ENCODE results near the gene RBKS.
A peak's percentile ranks its signal among the peaks of the same experiment; 100 is the strongest.
"Not testable (repeated sequence)": the region's sequence is repeated elsewhere in the genome, so short reads cannot be mapped to it uniquely, and the experiment has no call there.

Gene RBKS

DNA sequence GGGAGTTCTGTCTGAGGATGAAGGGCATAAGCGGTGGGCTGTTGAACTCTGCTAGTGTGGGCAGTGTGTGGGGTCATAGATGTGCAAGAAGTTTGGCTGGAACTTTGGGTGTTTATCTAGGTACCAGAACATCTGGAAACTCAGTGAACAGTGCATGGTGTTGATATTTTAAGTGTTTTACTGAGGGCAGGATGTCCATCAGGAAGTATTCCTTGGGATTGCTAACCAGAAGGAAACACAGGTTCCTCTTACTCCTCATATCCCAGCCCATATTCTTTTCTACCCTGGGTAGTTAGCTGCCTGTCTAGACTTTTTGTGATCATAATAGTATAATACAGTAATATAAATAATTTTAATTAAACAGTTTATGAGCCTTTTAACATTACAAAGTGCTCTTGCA, 15.9 kb upstream of the RBKS start:
- DNase-seq (ENCODE audit: low read depth in 2 of 2) = no peak

DNA sequence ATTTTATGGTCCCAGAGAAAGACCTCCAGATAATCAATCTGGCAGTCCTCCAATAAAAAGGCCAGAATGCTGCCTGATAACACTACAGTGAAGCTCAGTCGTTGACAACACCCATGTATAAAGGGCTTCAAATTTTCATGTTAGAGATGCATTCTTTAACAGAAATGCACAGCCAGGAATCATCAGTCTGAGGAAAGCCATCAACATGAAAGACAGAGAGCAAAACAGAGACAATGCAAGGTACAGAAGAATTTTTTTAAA, 14.1 kb upstream of the RBKS start:
- DNase-seq (ENCODE audit: low read depth in 2 of 2) = no peak

DNA sequence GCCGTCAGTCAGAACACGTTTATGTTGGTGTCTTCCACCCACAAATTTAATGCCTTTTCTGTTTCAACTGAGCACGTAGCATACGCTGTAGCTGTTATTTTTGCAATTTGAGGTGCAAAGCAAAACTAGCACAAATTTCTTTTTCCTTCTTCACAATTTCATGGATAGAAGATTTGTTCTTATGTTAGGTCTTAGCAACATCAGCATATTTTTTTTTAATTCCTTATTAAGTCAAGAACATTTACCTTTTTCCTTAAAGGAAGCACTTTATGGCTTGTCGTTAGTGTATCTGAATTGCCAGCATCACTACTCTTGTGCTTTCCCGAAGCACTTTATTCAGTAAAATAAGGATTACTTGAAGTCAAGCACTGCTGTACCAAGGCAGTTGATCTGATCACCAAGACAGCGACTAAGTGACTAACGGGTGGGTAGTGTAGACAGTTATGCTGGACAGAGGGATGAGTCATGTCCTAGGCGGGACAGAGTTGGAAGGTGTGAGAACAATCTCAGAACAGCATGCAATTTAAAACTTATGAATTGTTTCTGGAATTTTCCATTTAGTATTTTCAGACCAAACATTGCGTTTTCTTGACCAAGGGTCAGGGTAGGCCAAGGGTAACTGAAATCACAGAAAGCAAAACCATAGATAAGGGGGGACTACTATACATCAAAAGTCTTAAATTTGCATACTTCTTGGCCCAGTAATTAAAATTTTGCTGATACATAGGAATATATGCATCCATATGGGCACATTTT, 13.6 kb upstream of the RBKS start:
- DNase-seq (ENCODE audit: low read depth in 2 of 2) = no peak

DNA sequence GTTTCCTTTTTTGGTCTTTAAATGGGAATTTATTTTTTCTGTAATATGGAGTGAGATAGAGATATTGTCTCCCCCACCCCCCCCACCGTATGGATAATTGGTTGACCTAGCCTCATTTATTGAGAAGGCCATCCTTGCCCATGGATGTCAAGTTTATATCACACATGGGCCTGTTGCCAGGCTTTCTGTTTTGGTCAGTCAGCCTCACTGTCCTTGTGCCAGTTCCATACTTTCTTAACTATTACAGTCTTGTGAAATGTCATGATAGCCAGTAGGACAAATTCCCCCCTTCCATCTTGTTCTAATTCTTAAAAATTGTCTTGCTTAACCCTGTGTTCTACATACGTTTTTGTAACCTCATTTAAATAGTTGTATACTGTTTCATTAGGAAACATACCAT, 12.8 kb upstream of the RBKS start:
- no peak for DNase-seq (ENCODE audit: low read depth in 2 of 2)

DNA sequence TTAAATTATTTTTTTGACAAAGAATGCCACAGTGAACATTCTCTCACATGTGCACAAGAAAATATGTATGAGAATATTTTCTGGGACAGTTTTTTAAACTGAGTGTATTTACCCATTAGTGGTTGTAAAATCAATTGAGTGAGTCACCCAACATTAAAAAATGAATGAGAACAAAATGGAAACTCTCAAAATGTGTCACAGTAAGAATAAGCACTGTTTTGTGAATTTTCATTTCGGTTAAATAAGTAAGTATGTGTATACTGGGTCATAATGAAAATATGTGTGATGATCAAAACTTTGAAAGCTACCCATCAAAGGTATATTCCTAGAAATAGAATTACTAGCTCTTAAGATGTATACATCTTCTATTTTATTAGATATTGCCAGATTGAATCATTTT, 11.9 kb upstream of the RBKS start:
- DNase-seq (ENCODE audit: low read depth in 2 of 2) = no peak

DNA sequence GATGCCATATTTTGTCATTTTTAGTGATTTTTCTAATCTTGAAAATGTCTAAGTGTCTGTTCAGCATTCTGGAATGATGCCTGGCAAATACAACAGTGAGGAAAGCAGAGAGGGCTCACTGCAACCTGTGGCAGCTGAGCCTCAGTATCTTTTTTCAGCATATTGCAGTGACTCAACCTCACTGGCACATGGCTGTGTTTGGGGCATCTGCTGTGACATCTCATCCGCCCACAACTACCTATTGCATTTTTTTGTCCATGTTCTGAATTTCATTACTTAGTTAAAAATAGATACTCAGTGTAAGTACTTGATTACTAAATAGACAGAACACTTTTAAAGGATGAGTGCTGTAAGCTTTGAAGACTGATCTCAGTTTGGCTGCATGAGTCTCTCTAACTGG, 11.0 kb upstream of the RBKS start:
- no peak for DNase-seq (ENCODE audit: low read depth in 2 of 2)

DNA sequence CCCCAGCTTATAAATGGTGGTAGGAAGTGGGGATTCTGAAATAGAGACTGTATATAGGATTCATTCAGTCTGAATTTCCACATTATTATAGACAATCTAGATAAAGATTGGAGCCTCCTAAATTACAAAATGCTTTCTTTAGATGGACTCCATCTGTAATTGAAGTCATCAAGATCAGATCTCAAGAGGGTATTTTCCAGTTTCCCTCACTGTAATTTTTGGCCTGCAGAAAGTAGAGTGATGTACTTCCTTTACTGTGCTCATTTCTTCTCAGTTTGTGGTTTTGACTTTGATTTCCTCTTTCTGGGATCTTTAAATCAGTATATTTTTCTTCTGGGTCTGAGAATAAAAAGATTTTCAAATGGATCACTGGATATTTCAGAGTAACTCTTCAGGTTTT, 7.5 kb upstream of the RBKS start:
- no peak for DNase-seq (ENCODE audit: low read depth in 2 of 2)

DNA sequence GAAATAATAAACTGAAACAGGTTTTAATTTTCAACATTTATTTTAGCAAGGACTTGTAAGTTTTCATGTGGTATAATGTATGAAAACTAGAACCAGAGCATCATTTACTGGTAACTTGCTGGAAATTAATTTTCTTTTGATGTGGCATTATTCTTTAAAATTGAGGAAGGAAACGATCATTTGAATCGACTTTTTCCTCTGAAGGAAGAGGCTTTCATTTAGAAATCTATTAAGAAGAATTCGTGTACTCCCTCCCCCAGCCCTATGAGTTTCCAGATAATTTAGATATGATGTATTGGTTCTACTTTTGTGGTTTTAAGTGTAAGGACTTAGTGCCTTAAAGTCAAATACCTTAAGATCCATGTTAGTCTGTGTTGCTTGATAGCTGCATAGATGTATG, 2.8 kb upstream of the RBKS start:
- no peak for DNase-seq (ENCODE audit: low read depth in 2 of 2)

DNA sequence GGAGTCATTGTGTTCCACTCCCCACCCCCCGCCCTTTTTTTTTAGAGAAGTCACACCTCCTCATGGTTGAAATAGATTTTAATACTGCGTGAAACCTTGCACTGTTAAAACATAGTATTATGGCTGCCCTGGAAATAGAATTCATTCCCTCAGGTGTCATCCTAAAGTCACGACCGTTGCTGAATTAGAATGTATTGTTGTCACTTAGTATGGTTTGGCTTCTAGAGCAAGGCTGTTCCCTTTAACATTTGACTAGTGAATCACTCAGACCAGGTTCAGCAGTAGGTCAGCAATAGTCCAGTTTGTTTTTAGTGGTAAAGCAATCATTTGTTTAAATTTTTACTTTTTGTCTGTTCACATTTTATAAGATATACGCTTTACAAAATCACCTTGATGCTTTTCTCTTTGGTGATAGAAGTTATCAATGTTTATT, 1.5 kb upstream of the RBKS start:
- DNase-seq (ENCODE audit: low read depth in 2 of 2) = no peak

DNA sequence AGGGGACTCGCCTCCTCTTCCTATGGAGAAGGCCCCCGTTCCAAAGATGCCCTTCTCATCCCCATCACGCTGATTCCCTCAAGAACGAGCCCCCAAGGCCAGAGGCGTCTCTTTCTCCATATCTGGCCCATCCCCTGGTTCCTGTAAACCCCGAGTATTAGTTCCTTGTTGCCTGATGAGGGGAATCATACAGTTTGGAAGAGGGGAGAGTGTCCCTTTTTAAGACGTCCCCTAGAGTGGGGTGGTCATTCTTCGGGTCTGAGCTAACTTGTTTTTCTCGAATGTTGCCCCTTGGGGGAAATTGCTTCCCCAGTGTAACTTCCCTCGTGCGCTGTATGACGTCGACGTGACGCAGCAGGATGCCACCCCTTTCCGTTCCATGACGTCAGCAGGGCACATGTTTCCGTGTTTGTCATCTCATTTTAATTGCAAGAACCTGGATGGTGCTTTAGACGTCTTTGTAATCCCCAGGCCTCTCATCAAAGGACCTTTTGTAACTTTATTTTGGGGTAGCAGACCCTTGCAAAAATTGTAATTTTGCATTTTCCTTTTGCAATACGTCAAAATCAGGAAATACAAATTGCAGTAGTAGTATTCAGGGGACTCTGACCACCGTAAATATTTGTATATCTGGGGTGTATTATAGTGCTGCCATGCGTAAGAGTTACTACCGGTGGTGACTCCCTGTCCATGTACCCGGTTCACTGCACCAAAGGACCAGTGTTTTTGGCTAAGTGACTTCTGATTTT, 911 bp upstream of the RBKS start:
- DNase-seq (ENCODE audit: low read depth in 2 of 2) = peak; percentile 73 to 88

DNA sequence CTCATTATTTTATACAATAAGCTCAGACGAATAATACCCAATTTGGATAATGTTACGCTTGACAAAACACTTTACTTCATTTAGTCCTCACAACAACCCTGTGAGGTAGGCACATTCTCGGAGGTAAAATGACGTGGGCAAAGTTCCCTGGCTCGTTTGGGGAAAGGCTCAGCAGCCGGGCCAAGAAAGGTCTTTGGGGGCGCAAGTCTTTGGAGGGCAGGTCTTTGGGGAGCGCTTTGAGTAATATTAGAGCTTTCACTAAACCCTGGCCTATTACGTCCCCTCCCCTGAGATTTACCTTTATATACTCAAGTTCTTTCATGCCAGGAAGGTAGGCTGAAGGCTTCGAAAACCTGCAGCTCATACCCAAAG, 427 bp downstream of the RBKS start:
- DNase-seq (ENCODE audit: low read depth in 2 of 2) = no peak

DNA sequence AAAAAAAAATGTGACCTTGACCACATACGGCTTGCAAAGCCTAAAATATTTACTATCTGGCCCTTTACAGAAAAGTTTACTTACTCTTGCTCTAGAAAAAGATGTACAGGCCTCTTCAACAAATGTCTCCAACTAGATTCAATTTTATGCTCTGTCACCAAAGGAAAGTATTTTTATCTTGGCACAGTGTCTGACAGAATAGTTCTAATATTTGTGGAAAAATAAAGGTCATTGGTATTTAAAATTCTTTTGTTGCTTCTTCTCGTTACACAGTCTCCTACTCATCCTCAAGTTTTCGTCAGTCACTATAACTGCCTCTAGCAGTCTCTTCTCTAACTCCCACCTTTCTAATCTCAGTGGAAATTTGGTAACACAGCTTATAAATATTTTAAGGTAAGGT, 1.4 kb downstream of the RBKS start:
- DNase-seq (ENCODE audit: low read depth in 2 of 2) = no peak

DNA sequence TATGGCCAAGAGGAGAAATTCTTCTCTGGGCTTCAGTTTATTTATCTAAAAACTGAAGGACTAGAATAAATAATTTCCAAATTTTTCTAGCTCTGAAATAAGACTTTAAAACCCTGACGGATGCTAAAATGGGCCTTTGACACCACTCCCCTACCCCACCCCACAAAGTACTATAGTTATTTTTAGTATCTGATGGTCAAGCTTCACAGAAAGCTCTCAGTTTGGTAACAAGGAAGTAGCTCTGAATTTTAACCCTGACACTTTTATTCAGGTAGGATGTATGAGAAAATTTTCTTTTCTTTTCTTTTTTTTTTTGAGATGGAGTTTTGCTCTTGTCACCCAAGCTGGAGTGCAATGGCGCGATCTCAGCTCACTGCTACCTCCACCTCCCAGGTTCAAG, 2.4 kb downstream of the RBKS start:
- DNase-seq (ENCODE audit: low read depth in 2 of 2) = no peak

DNA sequence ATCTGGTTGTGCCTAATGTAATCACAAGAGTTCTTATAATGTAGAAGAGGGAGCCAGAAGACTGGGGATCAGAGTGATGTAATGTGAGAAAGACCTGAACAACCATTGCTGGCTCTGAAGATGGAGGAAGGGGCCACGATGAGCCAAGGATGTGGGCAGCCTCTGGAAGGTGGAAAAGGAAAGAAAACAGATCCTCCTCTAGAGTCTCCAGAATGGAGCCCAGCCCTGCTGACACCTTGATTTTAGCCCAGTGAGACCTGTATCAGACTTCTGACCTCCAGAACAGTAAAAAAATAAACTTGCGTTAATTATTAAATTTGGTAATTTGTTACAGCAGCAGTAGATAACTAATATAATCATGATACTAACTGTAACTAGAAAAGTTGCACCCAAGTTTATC, 3.1 kb downstream of the RBKS start:
- DNase-seq (ENCODE audit: low read depth in 2 of 2) = no peak

DNA sequence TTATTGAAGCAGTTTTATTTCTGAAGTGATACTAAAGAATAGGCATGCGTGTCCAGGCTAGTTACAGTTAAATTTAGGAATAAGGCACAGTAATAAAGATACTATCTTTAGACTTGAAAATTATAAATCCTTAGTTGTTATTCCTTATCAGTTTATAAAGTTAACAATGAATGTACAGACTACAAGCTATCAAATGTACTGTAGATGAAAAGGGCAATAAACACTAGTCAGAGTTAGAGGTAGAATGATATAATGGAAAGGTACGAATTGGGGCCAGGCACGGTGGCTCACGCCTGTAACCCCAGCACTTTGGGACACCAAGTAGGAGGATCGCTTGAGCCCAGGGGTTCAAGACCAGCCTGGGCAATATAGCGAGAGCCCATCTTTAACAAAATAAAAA, 3.9 kb downstream of the RBKS start:
- DNase-seq (ENCODE audit: low read depth in 2 of 2) = no peak

DNA sequence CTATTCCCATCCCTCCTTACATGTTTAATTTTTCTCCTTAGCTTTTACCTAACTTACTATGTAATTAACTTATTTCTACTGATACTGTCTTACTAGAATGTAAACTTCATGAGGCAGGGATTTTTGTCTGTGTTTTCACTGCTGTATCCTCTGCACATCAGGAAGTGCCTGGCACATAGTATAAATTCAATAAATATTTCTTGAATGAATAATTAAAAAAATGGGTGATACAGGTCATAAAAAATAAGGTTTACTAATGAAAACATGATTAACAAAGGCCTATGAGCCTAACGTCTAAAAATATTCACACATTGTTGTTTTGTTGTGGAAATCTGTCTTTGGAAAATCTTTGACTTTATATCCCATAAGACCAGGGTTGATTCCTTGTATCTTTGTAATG, 4.5 kb downstream of the RBKS start:
- DNase-seq (ENCODE audit: low read depth in 2 of 2) = no peak

DNA sequence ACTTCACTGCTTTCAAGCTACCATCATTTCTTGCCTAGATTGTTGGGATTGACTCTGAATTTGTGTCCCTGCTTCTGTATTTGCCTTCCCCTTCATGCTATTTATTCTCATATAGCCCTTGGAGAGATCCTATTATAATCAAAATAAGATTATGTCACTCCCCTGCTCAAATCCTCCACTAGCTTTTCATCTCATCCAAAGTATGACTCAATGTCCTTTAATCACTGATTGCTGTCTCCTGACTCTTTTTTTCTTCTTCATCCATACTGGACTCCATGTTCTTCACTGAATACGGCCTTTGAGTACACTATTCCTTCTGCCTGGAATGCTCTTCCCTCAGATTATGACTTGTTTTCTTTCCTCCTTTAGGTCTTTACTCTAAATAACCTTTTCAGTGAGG, 5.0 kb downstream of the RBKS start:
- no peak for DNase-seq (ENCODE audit: low read depth in 2 of 2)

DNA sequence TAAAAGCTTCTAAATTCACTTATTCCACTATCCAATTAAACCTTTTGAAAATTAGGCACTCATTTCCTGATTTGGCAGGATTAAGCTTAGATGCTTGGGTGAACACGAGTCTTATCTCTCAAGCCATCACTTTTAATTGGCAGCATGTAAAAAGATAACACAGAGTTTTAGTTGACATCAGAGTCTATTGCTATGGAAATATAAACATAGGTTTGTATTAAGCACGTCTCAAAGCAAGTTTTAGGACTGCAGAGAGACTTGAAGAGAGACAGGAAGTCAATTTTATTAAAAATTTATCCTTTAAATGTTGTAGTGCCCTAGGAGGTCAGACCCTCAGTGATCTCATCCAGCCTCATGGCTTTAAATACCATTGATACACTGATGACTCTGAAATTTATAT, 5.6 kb downstream of the RBKS start:
- no peak for DNase-seq (ENCODE audit: low read depth in 2 of 2)

DNA sequence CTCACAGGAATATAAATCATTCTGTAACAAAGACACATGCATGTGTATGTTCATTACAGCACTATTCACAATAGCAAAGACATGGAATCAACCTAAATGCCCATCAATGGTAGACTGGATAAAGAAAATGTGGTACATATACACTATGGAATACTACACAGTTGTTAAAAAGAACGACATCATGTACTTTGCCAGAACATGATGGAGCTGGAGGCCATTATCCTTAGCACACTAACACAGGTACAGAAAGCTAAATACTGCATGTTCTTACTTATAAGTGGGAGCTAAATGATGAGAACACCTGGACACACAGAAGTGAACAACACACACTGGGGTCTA, 7.6 kb downstream of the RBKS start:
- DNase-seq (ENCODE audit: low read depth in 2 of 2) = not testable (repeated sequence)

DNA sequence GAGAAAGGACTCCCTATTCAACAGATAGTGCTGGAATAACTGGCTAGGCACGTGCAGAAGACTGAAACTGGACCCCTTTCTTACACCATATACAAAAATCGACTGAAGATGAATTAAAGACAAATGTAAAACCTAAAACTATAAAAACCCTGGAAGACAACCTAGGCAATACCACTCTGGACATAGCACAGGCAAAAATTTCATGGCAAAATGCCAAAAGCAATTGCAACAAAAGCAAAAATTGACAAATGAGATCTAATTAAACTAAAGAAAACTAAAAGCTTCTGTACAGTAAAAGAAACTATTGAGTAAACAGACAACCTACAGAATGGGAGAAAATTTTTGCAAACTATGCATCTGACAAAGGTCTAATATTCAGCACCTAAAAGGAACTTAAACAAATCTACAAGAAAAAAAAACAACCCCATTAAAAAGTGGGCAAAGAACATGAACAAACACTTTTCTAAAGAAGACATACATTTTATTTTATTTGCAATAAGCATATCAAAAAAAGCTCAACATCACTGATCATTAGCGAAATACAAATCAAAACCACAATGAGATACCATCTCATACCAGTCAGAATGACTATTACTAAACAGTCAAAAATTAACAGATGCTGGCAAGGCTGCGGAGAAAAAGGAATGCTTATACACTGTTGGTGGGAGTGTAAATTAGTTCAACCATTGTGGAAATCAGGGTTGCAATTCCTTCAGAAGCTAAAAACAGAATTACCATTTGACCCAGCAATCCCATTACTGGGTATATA, 8.2 kb downstream of the RBKS start:
- DNase-seq (ENCODE audit: low read depth in 2 of 2) = not testable (repeated sequence)

DNA sequence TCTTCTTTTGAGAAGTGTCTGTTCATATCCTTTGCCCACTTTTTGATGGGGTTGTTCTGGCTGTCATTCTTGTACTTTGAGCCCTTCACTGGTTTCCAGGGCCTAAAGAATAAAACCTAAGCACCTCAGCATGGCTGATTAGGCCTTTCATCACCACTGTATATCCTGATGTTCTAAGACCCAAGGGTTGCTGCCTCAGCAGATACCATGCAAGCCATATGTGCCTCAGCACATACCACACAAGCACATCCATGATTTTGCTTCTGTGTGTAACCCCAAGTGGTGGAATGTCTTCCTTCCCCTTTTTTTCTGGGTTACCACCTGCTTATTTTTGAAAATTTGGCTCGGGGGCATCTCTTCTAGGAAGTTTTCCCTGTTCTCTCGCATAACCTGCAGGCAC, 11.4 kb downstream of the RBKS start:
- no peak for DNase-seq (ENCODE audit: low read depth in 2 of 2)

DNA sequence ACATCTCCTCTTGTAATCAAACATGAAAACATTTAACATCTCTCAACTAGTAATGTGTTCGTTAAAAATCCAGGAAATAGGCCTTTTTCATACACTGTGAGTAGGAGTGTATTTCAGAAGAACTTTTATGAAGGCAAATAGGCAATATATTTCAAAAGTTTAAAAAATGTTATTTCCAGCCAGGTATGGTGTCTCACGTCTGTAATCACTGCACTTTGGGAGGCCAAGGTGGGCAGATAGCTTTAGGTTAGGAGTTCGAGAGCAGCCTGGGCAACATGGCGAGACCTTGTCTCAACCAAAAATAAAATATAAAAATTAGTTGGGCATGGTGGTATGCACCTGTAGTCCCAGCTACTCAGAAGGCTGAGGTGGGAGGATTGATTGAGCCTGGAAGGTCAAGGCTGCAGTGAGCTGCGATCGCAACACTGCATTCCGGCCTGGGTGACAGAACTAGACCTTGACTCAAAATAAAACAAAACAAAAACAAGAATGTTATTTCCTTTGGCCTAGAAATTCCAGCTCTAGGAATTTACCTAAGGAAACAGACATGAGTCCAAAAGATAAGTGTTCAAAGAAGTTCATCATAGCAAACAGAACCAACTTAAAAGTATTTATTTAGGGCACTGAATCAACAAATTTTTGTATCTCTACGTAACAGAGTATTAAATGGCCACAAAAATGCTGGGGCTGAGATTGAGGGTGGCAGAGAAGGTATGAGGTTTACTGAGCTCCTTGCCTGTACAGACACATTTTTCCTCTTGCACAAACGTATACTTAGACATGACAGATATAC, 14.9 kb downstream of the RBKS start:
- no peak for DNase-seq (ENCODE audit: low read depth in 2 of 2)

DNA sequence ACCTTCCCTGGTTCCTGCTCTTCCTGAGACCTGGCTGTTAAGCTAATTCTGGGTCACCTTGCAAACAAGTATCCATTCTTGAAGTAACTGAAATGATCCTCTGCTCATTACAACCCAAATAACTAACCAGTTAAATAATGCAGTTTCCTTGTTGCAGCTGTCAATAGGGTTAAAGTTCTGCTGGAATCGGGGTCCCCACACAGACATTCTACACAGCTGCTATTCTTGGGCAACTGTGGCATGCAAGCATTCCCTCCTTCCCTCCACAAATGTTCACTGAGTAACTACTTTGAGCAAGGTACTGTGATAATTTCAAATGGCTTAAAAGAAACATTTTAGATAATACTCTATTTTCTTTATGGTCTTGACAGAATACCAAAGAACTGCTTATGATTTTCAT, 17.1 kb downstream of the RBKS start:
- DNase-seq (ENCODE audit: low read depth in 2 of 2) = no peak

Data from stimulated activated CD8-positive, alpha-beta memory T cell treated with anti-CD3 and anti-CD28 coated beads, Interleukin-15, amount 100 ng/mL, for 4 hours (primary cell).